Mammary epithelial cell (primary cell): ENCODE measurements around the gene ENTPD1.

ENCODE experiments used
- CTCF ChIP-seq, 2 donors: IDR thresholded peaks in 1 of 2; conservative IDR thresholded peaks in 1 of 2; 2 replicates each; pipeline ENCODE4 v1.5.1; 2011 to 2012; ENCODE audit warnings: inconsistent platforms in 2 of 2, low read length in 2 of 2, mild to moderate bottlenecking in 2 of 2, control low read depth in 1 of 2, low read depth in 1 of 2; ENCODE audit not compliant: insufficient read depth in 1 of 2; ENCODE audit errors: extremely low read depth in 1 of 2
- EZH2 ChIP-seq: IDR thresholded peaks from 2 replicates; pipeline ENCODE4 v1.6.1; 2012; ENCODE audit warnings: low read length, inconsistent platforms, borderline replicate concordance

- TF ChIP-seq EZH2 (no peak), CTCF (conservative IDR thresholded peaks at IDR 0.05 in 1 of 2, IDR thresholded peaks at IDR 0.05 in 1 of 2; ENCODE audit: extremely low read depth in 1 of 2, insufficient read depth in 1 of 2, low read depth in 1 of 2, low read length in 2 of 2) (peak; percentile 50 to 71)
These were observed 109.2 kb downstream of the ENTPD1 start for GRCh38 chr10:95864906-95865813.
